GM18951 (cell line): ENCODE measurements around the gene ABCC1.

Source experiments
- POLR2A ChIP-seq: IDR thresholded peaks from 4 replicates; pipeline ENCODE4 v1.6.1; 2011; ENCODE audit warnings: mild to moderate bottlenecking; ENCODE audit not compliant: insufficient read length, insufficient read depth; ENCODE audit errors: extremely low read depth
- in situ Hi-C: fragments of 300-500 bp; cut with MboI; formaldehyde crosslinking; loops from one replicate; pipeline ENCODE4 v1.12.0; 2022; ENCODE audit warnings: low sequenced_read_pairs, mixed read lengths, inconsistent platforms; ENCODE audit not compliant: unreplicated experiment

ABCC1 gene

DNA sequence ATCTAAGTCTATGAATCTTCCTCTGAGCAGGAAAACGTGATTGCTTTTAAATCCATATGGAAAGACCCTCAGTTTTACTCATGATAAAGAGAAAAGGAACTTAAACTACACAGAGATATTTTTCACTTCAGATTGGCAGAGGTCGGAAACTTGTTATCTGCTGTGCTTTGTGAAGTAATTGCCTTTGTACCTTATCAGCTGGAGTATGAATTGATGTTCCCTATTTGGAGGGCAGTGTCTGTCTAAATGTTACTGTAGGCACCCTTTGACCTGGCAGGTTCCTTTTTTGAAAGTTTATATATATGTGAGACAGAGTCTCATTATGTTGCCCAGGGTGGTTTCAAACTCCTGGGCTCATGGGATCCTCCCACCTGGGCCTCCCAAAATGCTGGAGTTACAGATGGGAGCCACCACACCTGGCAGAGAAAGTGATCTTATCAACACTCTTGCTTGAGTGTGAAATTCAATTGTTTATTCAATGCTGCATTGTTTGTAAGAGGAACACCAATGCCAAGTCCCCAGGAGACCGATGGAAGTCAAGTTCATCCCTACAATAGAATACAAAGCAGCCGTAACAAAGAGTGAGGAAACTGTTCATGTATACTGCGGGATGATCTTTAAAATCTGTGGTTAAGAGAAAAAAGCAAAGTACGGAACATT lies 52.3 kb downstream of the ABCC1 start:
- in situ Hi-C loops, result no loop called here
- no peak for TF ChIP-seq POLR2A

DNA sequence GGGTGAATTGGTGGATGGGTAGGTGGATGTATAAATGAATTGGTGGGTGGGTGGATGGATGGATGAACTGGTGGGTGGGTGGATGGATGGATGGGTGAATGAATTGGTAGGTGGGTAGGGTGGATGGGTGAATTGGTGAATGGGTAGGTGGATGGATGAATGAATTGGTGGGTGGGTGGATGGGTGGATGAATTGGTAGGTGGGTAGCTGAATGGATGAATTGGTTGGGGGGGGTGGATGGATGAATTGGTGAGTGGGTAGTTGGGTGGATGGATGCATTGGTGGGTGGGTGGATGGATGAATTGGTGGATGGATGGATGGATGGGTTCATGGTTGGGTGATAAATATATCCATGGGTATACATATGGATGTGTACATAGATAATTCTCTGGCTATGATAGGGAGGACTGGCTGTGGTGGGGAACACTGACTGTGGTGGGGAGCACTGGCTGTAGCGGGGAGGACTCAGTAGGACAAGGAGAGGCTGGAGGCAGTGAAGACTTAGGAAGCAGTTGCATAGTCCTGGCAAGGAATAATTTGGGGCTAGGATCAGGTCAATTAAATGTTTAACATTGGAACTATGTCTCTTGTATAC lies 54.4 kb downstream of the ABCC1 start:
- in situ Hi-C loops, result no loop called here

DNA sequence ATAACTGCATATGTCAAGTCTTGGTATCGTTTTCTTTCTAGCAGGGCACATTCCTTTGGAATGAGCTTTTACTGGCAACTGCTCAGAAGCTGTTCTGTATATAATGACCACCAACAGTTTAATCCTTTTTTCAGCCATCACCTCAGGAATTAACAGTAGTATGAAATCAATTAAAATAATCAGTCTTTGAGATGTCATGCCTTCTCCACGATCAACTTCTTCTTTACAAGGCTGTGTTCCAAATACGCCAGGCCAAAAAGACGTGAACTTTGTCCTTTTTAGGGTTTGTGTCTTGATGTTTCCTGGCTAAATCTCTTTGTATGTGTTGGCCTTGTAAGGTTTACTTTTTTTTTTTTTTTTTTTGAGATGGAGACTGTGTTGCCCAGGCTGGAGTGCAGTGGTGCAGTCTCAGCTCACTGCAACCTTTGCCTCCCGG lies 54.9 kb downstream of the ABCC1 start:
- TF ChIP-seq POLR2A, result no peak
- in situ Hi-C loops, result no loop called here

More for the DNA sequence above, 54.4 kb downstream of the ABCC1 start:
- TF ChIP-seq POLR2A, result no peak

DNA sequence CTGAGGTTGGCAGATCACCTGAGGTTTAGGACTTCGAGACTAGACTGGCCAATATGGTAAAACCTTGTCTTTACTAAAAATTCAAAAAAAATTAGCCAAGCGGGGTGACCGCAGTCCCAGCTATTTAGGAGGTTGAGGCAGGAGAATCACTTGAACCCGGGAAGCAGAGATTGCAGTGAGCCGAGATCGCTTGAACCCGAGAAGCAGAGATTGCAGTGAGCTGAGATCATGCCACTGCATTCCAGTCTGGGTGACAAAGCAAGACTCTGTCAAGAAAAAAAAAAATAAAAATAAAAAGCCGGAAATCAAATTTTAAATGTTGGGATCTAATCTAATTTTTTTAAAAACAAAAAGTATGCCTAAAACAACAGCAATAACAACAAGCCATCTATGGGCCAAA lies 56.3 kb downstream of the ABCC1 start:
- no peak for TF ChIP-seq POLR2A
- in situ Hi-C loops, result no loop called here

DNA sequence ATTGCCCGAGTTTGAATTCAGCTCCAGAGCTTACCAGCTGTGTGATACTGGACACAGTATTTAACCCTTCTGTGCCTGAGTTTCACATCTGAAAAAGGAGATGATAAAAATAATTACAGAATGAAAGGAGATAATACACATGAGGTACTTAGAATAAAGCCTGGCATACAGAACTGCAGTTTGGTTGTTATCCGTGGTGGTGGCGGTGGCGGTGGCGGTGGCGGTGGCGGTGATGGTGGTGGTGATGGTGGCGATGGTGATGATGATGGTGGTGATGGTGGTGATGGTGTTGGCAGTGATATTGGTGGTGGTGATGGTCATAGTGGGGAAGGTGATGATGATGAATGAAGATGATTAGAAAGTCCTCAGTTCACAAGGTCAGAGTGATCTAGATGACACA lies 57.2 kb downstream of the ABCC1 start:
- TF ChIP-seq POLR2A, result no peak
- in situ Hi-C loops, result no loop called here

DNA sequence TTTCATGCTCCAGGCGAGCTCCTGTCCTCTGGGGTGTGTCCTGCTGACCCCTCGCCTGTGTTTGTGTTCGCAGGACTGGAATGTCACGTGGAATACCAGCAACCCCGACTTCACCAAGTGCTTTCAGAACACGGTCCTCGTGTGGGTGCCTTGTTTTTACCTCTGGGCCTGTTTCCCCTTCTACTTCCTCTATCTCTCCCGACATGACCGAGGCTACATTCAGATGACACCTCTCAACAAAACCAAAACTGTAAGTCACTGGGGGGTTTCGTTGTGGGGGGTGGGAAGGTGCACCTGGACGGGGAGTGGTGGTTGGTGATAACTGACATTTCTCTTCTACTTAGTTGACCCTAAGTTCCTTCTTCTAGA lies 58.3 kb downstream of the ABCC1 start:
- in situ Hi-C loops, result no loop called here
- TF ChIP-seq POLR2A, result no peak

DNA sequence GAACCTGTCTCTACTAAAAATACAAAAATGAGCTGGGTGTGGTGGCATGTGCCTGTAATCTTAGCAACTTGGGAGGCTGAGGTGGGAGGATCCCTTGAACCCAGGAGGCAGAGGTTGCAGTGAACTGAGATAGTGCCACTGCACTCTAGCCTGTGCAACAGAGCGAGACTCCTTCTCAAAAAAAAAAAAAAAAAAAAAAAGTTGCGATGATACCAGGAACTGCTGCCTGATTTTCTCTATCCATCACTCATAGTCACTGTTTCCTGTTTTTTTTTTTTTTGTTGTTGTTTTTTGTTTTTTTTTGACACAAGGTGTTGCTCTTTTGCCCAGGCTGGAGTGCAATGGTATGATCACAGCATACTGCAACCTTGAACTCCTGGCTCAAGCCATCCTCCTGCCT lies 59.2 kb downstream of the ABCC1 start:
- in situ Hi-C loops, result no loop called here
- TF ChIP-seq POLR2A, result no peak

DNA sequence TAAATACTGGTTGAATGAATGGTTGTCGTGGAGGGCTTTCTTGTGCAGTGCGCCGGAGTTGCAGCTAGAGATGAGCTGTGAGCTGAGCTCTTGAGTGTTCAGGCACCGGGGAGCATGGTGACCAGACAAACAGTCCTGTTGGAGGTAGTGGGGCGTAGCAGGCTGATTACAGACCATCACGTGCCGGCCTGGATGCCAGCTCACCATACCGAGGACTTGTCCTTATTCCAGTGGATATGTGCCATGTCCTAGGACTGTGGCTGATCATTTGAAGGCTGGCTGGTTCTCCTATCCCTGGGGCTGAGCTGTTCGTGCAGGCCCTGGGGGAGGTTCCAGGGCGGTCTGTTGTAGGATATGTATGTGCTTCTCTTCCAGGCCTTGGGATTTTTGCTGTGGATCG lies 60.0 kb downstream of the ABCC1 start:
- in situ Hi-C loops, result no loop called here
- no peak for TF ChIP-seq POLR2A

DNA sequence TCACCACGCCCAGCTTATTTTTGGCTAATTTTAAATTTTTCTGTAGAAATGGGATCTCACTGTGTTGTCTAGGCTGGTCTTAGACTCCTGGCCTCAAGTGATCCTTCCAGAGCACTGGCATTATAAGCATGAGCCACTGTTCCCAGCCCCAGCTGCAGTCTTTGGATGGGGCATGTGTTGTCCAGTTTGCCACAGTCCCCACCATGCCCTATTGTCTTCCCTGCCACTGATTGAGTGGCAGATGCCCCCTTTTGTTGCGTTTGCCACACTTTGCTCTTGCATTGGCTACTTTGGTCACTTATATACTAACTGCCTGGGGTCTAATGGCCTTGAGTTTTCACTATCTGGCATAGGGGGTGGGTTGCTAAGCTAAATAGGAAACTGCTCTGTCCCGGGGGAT lies 60.8 kb downstream of the ABCC1 start:
- no peak for TF ChIP-seq POLR2A
- in situ Hi-C loops, result no loop called here

DNA sequence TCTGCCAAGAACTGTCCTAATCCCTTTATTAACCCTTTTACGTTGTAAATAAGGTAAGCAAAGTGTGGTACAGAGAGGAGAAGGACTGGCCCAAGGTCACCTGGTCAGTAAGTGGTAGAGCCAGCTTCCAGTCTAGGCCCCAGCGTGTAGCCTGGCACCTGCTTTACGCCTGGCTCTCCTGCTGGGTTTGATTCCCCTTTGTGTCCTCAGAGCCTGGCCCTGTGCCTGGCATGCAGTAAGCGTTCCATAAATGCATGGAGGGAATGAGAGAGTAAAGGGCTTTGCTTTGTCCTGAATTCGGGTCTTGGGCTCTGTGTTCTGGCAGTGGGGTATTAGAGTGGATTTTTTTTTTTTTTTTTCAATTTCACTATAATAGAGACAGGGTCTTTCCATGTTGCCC lies 62.7 kb downstream of the ABCC1 start:
- in situ Hi-C loops, result no loop called here
- no peak for TF ChIP-seq POLR2A

DNA sequence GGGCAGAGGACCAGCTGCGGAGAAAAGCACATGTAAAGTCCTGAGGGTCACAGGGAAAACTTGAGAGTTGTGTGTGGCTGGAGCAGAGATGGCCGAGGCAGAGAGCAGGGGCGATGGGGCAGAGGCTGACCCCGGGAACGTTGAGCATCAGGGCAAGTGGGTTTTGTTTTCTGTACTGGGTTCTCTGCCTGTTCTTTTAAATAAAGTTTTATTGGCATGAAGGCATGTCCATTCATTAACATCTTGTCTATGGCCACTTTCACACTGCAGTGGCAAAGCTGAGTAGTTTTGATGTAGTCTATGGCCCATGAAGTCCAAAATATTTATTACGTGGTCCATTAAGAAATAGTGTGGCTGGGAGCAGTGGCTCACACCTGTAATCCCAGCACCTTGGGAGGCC lies 64.4 kb downstream of the ABCC1 start:
- TF ChIP-seq POLR2A, result no peak

DNA sequence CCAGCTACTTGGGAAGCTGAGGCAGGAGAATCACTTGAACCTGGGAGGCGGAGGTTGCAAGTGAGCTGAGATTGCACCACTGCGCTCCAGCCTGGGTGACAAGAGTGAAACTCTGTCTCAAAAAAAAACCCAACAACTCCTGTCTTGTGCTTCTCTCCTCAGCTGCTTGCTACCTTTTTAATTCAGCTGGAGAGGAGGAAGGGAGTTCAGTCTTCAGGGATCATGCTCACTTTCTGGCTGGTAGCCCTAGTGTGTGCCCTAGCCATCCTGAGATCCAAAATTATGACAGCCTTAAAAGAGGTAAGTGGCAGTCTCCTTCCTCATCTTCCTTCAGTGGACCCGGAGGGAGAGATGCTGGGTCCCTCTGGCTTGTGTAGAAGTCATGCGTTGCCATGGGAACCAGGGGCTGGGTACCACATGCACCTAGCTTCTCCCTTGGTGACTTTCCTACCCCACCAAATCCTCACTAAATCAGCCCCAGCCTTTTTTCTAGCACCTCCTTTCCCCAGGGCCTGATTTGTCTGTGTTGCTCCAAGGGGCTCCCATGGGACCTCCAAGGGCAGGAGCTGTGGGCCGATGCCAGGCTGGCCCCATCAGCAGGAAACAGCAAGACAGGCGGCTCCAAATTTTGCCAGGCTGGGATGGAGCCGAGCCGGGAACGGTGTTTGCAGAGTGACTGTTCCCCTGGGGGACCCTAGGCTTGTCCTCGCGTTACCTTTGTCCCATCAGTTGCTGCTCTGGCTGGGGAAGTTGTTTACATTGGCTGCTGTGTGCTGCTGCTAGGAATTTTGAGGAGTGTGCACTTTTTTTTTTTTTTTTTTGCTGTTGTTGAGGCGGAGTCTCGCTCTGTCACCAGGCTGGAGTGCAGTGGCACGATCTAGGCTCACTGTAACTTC lies 65.2 kb downstream of the ABCC1 start:
- TF ChIP-seq POLR2A, result no peak
- in situ Hi-C loops, result no loop called here

More for the DNA sequence above, 64.4 kb downstream of the ABCC1 start:
- in situ Hi-C loops, result no loop called here

DNA sequence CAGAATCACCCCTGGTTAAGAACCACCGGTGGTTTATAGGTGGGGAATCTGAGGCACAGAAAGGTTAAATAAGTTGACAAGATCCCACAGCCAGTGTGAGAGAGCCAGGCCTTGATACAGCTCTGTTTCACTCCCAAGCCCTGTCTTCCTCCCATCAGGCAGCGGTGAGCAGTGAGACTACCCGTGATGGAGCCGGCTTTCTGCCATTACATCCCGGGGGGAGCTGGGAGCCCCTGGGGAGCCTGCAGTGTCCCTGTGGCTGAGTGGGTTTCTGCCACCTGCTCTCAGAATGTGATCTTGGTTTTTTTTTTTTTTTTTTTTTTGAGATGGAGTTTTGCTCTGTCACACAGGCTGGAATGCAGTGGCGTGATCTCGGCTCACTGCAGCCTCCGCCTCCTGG lies 66.4 kb downstream of the ABCC1 start:
- no peak for TF ChIP-seq POLR2A

DNA sequence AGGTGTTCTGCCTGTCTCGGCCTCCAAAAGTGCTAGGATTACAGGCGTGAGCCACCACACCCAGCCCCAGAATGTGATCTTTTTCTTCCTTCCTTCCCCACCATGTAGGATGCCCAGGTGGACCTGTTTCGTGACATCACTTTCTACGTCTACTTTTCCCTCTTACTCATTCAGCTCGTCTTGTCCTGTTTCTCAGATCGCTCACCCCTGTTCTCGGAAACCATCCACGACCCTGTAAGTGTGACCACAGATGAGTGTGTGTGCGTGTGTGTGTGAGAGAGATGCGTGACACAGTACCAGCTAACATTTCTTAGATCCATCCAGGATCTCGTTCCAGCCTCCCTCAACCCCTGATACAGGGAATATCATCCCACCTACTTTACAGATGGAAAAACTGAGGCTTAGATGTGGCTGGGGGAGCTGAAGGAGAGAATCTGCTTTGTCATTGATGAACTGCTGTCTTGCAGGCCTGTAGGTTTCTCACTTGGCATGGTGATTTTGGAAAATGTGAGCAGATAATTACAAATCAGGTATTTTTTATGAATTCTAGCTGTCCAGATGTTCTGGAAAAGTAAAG lies 67.1 kb downstream of the ABCC1 start:
- in situ Hi-C loops, result no loop called here
- no peak for TF ChIP-seq POLR2A

More for the DNA sequence above, 66.4 kb downstream of the ABCC1 start:
- in situ Hi-C loops, result no loop called here

DNA sequence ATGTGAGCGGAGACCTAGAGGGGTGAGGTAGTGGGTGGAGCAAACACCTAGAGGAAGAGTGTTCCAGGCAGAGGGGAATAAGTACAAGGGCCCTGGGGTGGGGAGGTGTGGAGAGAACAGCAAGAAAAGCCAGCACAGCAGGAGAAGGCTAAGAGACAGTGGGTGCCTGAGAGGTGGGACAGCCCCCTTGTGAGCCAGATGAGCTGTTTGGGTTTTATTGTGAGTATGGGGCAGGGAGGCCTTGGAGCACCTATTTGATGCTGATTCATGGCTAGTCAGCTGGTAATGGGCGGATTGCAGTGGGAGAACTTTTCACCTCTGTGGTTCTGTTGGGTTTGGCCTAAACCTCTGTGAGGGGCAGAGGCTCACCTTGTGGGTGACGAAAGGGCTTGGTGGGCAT lies 68.4 kb downstream of the ABCC1 start:
- TF ChIP-seq POLR2A, result no peak
- in situ Hi-C loops, result no loop called here
